IPS-20b (cell line): ENCODE data around the gene CAP1.

Experiments used
- H3K27ac ChIP-seq: one replicate; pipeline ENCODE4 v1.5.1; 2013; ENCODE audit warnings: low read length
- H3K27me3 ChIP-seq: 2 replicates; pipeline ENCODE4 v1.6.1; 2013; ENCODE audit warnings: mild to moderate bottlenecking, low read length, inconsistent platforms; ENCODE audit not compliant: insufficient read depth
- H3K36me3 ChIP-seq: 2 replicates; pipeline ENCODE4 v1.6.1; 2013; ENCODE audit warnings: low read depth, mild to moderate bottlenecking, inconsistent platforms, low read length, moderate library complexity; ENCODE audit not compliant: insufficient read depth
- H3K4me1 ChIP-seq: 2 replicates; pipeline ENCODE4 v1.6.1; 2013; ENCODE audit warnings: mild to moderate bottlenecking, control low read depth, inconsistent platforms, low read length, moderate library complexity; ENCODE audit not compliant: insufficient read depth
- H3K4me3 ChIP-seq: 2 replicates; pipeline ENCODE4 v1.5.1; 2013; ENCODE audit warnings: mild to moderate bottlenecking, low read length, inconsistent platforms
- H3K9ac ChIP-seq: 2 replicates; pipeline ENCODE4 v1.6.1; 2013; ENCODE audit warnings: low read depth, mild to moderate bottlenecking, inconsistent platforms, low read length, moderate library complexity
- H3K9me3 ChIP-seq: 2 replicates; pipeline ENCODE4 v1.6.1; 2013; ENCODE audit warnings: mild to moderate bottlenecking, low read depth, low read length, inconsistent platforms; ENCODE audit not compliant: insufficient read depth

The CAP1 gene

DNA sequence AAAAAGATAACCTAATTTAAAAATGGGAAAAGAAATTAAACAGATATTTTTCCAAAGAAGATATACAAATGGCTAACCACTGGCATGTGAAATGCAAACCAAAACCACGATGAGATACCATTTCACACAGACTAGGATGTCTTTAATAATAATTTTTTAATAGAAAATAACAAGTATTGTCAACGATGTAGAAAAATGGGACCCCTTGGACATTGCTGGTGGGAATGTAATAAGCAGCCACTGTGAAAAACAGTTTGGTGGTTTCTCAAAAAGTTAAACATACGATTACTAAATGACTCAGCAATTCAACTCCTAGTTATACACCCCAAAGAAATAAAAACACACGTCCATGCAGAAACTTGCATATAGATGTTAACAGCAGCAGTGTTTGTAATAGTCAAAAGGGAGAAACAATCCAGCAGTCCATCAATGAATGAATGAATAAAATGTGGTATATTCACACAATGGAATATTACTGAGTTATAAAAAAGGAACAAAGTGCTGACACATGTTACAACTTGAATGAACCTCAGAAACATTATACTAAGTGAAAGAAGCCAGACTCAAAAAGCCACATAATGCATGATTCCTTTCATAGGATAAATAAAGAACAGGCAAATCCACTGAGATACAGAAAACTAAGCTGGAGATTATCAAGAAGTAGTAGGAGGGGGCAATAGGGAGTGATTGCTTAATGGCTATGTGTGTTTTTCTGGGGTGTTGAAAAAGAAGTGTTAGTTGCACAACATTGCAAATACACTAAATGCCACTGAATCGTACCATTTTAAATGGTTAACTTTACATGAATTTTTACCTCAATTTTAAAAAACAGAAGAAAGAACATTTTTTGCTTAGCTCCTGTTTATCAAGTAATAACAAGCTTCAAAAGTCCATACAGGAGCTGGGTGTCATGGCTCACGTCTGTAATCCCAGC, 52.4 kb downstream of the CAP1 start:
- H3K36me3 ChIP-seq: peaks cover 50% of the 10 kb centered on the region

DNA sequence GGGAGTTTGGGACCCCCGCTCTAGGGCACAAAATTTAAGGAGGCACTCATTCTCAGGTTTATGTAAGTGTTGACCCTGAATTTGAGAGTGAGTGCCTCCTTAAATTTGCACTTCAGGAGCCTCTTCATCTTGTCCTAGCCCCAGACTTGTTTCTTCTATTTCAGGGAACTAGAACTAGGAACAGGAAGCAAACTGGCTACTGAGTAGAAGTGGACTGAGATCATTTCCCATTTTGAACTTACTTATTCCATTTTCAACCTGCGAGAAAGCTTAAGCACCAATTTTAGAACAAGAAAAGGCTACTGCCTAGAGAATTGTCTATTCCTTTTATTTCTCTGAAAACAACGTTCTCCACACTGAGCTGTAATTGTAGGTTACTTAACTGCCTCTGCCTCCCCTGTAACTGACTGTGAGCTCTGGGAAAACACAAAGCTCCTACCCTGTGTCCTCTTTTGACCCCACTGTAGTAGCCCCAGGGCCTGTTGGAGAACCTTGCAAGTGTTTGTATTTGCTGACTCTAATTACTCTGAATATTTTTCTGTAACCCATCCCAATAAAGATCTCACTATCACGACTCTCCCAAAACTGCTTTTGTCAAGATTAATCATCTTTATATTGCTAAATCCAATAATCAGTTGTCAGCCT, 54.1 kb downstream of the CAP1 start:
- Histone ChIP-seq H3K36me3 (peaks cover 33% of the 10 kb centered on the region), H3K9ac (no peak overlapping the region), H3K27ac (no peak overlapping the region), H3K4me3 (no peak overlapping the region), H3K27me3 (no peaks in the 10 kb centered on the region), H3K9me3 (no peaks in the 10 kb centered on the region), H3K4me1 (peaks cover 4% of the 10 kb centered on the region; the same call in 1 of the 2 replicates)

More for the DNA sequence above, 52.4 kb downstream of the CAP1 start:
- Histone ChIP-seq H3K27ac (no peak overlapping the region), H3K9ac (no peak overlapping the region), H3K4me1 (peaks cover 4% of the 10 kb centered on the region; the same call in 1 of the 2 replicates), H3K4me3 (no peak overlapping the region), H3K9me3 (no peaks in the 10 kb centered on the region), H3K27me3 (no peaks in the 10 kb centered on the region)

DNA sequence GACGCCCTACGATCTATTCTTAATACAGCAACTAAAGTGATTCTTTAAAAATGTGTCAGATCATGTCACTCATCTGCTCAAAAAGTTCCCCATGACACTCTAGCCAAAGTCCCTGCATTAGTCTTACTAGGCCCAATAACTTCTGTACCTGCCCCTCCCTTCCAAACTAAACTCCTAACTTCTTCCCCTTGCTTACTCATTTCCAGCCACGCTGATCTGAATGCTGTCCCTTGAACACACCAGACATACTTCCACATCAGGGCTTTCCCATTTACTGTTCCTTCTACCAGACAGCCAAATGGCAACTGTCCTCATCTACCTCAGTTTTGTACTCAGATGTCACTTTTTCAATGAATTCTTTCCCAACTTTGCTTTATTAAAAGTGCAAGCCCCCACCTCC, 55.3 kb downstream of the CAP1 start:
- H3K27me3 ChIP-seq: no peaks in the 10 kb centered on the region
- H3K4me3 ChIP-seq: peak overlapping the region; percentile 95; the same call in 1 of the 2 replicates
- peaks cover 4% of the 10 kb centered on the region; the same call in 1 of the 2 replicates for H3K4me1 ChIP-seq
- H3K9ac ChIP-seq: no peak overlapping the region; the same call in 1 of the 2 replicates
- no peaks in the 10 kb centered on the region for H3K9me3 ChIP-seq
- H3K27ac ChIP-seq: no peak overlapping the region
- peaks cover 21% of the 10 kb centered on the region for H3K36me3 ChIP-seq

DNA sequence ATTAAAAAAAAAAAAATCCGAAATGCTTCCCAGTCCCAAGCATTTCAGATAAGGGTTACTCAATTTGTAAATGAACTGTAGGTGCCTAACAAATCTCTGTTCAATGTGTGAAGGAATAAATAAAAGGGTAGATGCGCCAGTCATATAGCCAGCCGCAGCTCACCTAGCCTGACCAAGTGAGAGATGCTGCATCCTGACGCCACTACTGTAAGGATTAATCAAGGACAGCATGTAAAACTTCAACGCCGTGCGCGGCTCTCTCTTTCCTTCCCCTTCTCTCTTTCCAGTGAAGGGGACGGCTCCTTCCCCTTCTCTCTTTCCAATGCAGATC, 56.1 kb downstream of the CAP1 start:
- Histone ChIP-seq H3K27ac (no peak overlapping the region), H3K4me1 (peaks cover 4% of the 10 kb centered on the region; the same call in 1 of the 2 replicates), H3K36me3 (peaks cover 13% of the 10 kb centered on the region; the same call in 1 of the 2 replicates), H3K27me3 (no peaks in the 10 kb centered on the region; the same call in 1 of the 2 replicates), H3K9me3 (no peaks in the 10 kb centered on the region), H3K9ac (peak overlapping the region; percentile 93), H3K4me3 (peak overlapping the region; percentile 95)

DNA sequence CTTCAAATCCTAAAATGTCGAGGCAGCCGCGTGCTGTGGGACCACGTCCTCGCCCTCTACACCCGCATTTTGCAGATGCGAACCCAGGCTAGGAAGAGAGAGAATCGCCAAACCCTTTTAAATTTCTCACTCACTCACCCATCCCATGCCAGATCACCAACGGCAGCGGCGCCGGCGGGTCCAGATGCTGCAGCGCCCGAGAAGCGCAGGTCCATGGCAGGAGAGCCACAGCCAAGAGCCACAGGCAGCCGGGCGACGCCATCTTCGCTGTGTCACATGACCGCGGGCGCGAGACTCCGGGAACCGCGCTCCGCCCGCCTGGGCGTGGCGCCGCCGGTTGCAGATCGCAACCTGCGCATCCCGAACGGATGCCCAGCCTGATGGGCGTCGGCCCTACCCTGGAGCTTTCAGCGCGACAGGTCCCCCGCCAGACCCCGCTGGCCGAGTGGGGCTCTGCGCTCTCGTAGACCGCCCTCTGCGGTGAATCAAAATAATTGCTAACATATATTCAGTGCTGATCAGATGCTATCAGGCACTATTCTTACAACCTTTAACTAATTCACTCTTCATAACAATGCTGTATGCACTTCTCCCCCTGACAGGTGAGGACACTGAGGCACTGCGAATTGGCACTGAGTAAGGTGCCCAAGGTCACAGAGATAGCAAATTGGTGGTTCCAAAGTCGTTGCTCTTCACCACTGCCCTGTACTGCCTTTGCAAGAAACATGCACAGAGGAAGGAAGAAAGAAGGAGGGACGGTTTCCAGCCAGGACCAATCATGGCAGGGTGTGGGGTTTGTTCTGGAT, 56.7 kb downstream of the CAP1 start, which contains the start of gene PPT1:
TSS of gene PPT1 (minus strand) at position 276 of the 806 bp plus-strand sequence. CDS start at position 262, 14 bp downstream.
- Histone ChIP-seq H3K9me3 (no peaks in the 10 kb centered on the region), H3K27me3 (no peaks in the 10 kb centered on the region; the same call in 1 of the 2 replicates), H3K4me1 (peaks cover 4% of the 10 kb centered on the region; the same call in 1 of the 2 replicates), H3K4me3 (peak within 1 kb of the TSS; percentile 95), H3K36me3 (peaks cover 8% of the 10 kb centered on the region; the same call in 1 of the 2 replicates), H3K9ac (peak within 1 kb of the TSS; percentile 93), H3K27ac (no peak within 1 kb of the TSS)

DNA sequence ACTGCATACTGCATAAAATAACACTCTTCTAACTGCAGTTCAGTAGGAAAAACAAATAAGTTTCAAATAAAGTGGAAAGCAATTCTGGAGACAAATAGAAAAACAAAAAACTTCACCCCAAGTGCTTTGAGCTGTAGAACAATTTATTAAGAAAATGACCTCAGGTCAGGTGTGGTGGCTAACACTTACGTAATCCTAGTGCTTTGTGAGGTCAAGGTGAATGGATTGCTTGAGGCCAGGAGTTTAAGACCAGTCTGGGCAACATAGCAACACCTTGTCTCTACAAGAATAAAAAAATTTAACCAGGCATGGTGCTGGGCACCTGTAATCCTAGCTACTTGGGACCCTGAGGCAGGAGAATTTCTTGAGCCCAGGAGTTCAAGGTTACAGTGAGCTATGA, 61.5 kb downstream of the CAP1 start:
- H3K4me3 ChIP-seq: no peak overlapping the region
- H3K9ac ChIP-seq: no peak overlapping the region
- H3K4me1 ChIP-seq: no peaks in the 10 kb centered on the region
- no peaks in the 10 kb centered on the region; the same call in 1 of the 2 replicates for H3K27me3 ChIP-seq
- no peak overlapping the region for H3K27ac ChIP-seq
- H3K36me3 ChIP-seq: no peaks in the 10 kb centered on the region
- H3K9me3 ChIP-seq: no peaks in the 10 kb centered on the region

DNA sequence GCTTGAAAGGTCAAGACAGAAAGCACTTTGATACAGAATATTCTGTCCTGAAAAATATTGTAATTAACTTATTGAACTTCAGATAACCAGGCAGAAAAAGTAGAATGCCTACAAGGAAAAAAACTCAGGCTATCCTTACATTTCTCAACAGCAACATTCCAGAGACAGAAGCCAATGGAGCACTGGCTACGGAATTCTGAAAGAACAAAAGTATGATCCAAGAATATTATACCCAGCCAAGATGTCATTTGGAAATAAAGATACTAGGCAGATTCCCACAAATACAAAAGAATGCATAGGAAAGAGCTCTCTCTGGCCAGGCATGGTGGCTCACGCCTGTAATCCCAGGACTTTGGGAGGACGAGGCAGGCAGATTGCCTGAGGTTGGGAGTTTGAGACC, 62.4 kb downstream of the CAP1 start:
- Histone ChIP-seq H3K9ac (no peak overlapping the region), H3K27me3 (no peaks in the 10 kb centered on the region; the same call in 1 of the 2 replicates), H3K4me1 (peaks cover 2% of the 10 kb centered on the region; the same call in 1 of the 2 replicates), H3K36me3 (no peaks in the 10 kb centered on the region), H3K9me3 (no peaks in the 10 kb centered on the region), H3K4me3 (no peak overlapping the region), H3K27ac (no peak overlapping the region)

DNA sequence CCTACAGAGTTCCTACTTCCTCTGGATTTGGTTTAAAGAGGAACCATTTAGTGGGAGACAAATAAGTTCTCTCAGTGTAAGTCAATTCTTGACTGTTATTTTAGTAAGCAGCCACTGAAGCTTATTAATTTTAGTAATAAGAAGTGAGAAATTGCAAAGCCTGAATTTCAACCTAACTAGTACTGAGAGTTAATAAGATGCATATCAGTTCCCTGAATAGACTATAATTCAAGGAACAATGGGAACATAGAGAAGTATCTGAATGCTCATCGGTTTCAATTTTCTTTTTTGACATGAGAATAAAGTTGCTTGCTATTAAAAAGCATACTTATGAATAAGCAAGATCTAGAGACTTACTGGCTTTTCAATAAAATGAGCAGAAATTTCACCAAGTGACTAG, 64.5 kb downstream of the CAP1 start:
- Histone ChIP-seq H3K27me3 (no peaks in the 10 kb centered on the region; the same call in 1 of the 2 replicates), H3K36me3 (no peaks in the 10 kb centered on the region), H3K4me1 (peaks cover 2% of the 10 kb centered on the region; the same call in 1 of the 2 replicates), H3K27ac (no peak overlapping the region), H3K9ac (no peak overlapping the region), H3K9me3 (no peaks in the 10 kb centered on the region; the same call in 1 of the 2 replicates), H3K4me3 (no peak overlapping the region)

DNA sequence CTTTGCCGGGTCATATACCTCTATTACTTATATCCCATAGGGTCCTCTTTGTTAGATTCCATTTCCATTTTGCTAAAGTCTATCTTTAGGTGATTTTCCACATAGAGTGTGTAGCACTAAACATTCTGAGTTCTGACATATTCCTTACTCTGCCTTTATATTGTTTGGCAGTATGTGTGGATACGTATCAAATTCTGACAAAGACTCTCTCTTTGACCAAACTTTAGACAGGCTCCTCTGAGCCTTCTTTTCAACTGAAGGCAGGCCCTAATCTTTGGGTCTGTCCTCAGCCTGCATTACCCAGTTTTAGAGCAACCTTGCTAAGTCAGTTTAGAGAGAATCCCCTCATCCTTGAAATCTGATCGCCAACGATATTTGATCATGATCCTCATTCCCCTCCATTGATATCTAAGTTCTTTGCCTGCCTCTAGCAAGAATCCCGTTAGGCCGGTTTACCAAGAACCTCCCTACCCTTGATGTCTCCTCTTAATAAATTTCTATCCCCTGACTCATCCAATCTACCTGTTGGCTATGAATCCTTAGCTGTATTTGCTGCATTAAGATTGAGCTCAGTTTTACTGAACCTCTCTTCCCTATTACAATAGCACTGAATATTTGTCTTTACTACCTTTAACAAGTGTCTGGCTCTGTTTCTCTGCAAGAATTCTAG, 66.9 kb downstream of the CAP1 start:
- H3K27me3 ChIP-seq: no peaks in the 10 kb centered on the region
- H3K4me1 ChIP-seq: peaks cover 2% of the 10 kb centered on the region; the same call in 1 of the 2 replicates
- H3K9ac ChIP-seq: no peak overlapping the region
- no peak overlapping the region for H3K27ac ChIP-seq
- H3K4me3 ChIP-seq: no peak overlapping the region
- H3K36me3 ChIP-seq: no peaks in the 10 kb centered on the region
- peaks cover 6% of the 10 kb centered on the region; the same call in 1 of the 2 replicates for H3K9me3 ChIP-seq

DNA sequence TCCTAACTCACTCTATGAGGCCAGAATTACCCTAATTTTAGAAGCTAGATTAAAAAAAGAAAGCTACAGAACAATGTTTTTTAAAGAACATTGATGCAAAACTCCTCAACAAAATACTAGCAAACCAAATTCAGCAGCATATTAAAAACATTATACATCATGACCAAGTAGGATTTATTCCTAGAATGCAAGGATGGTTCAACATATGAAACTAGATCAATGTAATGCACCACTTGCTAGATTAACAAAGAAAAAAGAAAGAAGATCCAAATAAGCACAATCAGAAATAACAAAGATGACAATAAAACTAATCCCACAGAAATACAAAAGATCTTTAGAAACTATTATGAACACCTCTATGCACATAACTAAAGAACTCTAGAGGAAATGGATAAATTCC, 69.9 kb downstream of the CAP1 start:
- H3K9me3 ChIP-seq: peaks cover 6% of the 10 kb centered on the region; the same call in 1 of the 2 replicates
- H3K27me3 ChIP-seq: no peaks in the 10 kb centered on the region
- H3K4me1 ChIP-seq: peaks cover 2% of the 10 kb centered on the region; the same call in 1 of the 2 replicates
- no peaks in the 10 kb centered on the region for H3K36me3 ChIP-seq
- no peak overlapping the region for H3K4me3 ChIP-seq
- no peak overlapping the region for H3K27ac ChIP-seq
- no peak overlapping the region for H3K9ac ChIP-seq
